T47D (cell line): ENCODE measurements around the gene CTBP1.

Experiments
- DNase-seq, 2 experiments: peaks; one replicate each; pipeline versions ENCODE4 v3.0.0 to v3.0.0-alpha.2; 2011 to 2012; ENCODE audit warnings: low read depth in 1 of 2, low spot score in 1 of 2
- JUND ChIP-seq: IDR thresholded peaks from 2 replicates; pipeline ENCODE4 v1.6.1; 2012; ENCODE audit warnings: low read depth
- in situ Hi-C: cut with HindIII; loops from 2 replicates; pipeline ENCODE4 v1.10.0; 2016; ENCODE audit warnings: low sequenced_read_pairs, low pct_unique_long_range_greater_than_20kb

The CTBP1 gene

DNA sequence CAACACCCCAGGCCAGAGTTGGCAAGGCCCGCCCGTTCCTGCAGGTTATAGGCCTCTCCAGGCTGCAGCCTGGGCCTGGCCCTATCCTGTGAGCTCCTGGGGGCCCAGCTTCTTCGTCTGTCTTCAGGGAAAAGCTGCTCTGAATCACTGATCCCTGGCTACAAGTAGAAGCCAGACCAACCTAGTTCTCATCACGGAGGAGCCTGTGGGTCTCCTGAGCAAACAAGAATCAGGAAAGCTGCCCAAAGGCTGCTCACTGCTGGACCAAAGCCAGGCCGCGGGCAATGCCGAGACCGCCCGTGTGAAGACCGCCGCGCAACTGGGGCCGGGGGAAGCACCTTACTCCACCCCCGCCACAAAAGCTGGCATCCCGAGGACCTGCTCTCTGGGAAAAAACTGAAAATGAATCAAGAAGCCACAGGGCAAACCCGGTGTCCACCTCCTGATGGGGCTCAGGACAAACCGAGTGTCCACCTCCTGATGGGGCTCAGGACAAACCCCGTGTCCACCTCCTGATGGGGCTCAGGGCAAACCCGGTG lies 12.8 kb downstream of the CTBP1 start:
- TF ChIP-seq JUND = no peak
- no peak for DNase-seq
- in situ Hi-C loops = no loop called here

DNA sequence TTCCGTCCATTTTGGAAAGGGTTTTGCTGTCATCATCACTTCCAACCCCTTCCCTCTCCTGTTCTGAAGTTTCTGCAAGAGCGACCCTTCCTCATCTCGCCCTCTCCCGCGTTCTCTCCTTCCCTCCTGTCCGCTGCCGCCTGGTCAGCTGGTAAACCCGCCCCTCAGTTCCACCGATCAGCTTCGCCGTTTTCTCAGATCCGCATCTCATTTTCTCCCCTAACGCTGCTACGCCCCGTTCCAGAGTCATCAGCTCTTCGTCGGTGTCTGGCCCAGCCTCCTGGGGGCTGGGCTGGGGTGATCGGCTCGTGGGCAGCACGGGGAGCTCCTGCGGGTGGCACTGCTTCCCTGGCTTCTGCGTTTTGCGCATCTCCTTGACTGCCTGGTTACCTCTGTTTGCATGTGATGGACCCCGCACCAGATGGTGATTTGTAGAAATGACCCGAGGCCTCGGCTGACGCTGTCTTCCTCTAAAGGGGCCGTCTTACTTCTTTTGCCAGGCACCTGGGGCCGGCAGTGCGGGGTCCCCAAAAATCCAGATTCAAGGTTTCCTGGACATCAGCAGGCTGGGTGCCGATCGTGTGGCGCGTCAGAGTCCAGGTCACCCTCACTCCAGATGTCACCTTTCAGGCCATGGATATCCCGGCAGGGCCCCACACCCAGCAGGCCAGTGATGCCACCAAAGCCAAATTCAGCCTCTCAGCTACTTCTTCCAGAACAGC lies 13.4 kb downstream of the CTBP1 start:
- no peak for DNase-seq
- no peak for TF ChIP-seq JUND
- in situ Hi-C loops = no loop called here

DNA sequence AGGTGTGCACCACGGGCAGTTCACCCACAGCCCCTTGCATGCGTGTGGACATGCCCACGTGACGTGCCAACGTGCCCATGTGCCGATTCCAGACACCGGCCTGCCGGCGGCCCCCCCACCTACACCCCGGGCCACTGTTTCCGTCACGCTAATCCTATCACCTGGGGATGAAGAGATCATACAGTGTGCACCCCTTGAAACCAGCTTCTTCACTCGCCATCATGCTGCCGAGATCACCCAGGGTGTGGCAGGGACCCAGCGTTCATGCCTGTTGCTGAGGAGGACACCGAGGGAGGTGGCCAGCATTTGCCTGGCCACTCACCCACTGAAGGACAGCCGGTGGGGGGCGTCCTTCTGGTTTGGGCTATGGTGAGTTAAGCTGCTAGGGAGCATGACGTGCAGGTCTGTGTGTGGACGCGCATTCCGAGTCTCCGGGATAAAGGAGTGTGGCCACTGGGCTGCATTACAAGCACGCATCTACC lies 14.1 kb downstream of the CTBP1 start:
- no peak for DNase-seq
- TF ChIP-seq JUND = no peak
- in situ Hi-C loops = no loop called here

DNA sequence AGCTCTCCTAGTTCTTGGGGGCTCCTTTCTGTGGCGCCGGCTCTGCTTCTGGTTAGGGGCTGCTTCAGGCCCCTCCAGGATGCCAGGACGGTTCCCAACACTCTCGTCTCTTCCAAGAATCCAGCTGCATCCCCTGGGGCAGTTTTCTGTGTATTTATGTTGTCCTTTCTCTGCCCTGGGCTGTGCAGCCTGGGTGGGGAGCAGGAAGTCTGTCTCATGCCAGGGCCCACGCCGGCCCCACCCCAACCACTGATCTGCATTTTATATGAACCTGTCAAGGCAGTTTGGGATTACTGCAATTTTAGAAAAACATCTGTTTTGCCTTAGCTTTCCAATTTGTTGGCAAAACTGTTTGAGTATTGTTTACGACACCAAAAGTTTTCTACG lies 14.6 kb downstream of the CTBP1 start:
- DNase-seq = no peak
- no peak for TF ChIP-seq JUND
- in situ Hi-C loops = no loop called here

DNA sequence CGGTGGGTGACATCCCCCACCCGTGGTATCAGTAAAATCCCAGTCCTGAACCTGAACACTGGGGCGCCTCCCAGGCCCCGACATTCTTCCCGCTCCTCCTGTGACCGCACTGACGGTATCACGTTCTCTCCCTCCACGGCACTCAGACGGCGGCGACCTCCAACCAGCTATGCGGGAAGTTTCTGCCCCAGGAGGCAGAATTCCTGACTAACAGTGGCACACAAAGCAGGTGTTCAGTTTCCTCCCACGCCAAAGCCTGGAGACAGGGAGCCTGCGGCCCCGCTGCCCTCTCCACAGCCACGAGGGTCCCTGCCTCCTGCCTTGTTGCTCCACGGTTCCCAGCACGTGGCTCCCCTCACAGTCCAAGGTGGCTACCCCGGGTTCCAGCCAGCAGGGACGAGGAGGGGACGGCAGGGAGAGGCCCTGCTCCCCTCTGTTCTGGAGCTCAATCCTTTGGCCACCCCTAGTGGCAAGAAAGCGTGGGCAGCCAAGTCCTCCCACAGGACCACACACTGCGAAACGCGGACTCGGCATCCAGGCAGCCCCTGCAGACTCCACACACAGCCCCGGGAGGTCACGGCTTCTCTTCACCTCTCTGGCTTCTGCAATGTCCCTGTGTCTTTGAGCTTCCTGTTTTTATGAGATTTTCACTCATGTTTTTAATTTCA lies 15.2 kb downstream of the CTBP1 start:
- in situ Hi-C loops = no loop called here
- TF ChIP-seq JUND = no peak
- no peak for DNase-seq

DNA sequence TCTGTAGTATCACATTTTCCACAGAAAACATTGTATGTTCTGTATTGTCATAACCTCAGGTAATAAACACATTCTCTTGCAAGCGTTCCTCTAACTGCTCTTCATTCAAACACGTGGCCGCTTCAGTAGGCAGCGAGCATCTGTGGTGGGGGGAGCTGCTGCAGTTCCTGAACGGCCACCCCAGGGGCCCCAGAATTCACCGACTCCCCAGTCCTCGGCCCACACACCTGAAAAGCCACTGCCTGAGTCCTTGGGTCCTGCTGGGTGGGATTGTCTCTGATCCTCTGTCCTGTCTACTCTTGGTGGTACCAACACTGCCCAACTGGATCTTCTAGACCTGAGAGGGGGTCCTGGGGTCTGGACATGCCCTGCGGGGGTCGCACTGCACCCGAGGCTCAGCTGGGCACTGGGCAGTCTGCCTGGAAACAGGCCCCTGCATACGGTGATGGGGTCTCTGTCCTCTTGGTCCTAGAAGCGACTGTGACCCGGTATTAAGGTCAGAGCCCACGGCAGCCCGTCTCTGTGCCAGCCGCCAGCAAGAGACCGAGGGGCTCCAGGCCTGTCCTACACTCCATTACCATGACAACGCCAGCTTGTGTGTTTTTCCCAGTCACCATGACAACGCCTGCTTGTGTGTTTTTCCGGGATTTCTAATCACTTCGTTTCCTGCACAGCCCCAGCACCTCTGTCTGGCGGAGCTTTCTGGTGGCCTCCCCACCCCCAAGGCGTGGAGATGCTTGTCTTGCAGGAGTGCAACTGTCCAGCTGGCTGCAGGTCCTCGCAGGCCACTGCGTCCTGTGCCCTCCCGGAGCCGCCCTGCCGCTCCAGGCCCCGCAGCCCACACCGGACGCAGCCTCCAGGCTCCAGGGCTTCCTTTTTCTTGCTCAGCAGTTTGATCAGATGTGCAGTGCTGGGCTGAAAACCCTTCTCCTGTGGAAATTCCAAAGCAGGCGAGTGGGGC lies 16.0 kb downstream of the CTBP1 start:
- in situ Hi-C loops = no loop called here
- no peak for DNase-seq
- TF ChIP-seq JUND = no peak

DNA sequence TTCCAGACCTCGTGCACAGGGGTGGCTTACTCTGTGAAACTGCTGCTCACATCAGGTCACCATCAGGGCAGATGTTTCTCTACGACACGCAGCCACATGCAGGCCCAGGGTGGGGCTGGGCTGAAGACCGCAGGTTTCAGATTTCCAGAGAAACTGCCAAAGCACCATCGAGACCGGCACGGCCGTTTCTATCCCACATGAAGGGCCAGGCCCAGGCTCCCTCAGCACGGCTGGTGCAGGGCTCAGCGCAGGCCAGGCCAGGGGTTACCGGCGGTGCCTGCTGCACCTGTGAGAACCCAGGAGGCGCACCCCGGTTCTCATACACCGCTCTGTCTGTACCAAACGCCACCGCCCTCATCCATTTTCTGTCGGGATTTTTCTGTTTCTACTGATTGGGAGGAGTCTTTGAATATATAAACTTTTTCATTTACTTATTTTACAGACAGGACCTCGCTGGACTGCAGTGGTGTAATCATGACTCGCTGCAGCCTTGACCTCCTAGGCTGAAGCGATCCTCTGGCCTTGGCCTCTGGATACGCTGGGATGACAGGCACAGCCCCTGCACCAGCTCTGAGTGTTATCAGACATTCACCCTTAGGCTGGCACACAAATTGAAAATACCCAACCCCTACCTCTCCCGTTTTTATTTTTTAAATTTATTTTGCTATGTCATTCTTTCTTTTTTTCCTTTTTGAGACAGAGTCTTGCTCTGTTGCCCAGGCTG lies 17.1 kb downstream of the CTBP1 start:
- in situ Hi-C loops = no loop called here
- no peak for TF ChIP-seq JUND
- DNase-seq = no peak

DNA sequence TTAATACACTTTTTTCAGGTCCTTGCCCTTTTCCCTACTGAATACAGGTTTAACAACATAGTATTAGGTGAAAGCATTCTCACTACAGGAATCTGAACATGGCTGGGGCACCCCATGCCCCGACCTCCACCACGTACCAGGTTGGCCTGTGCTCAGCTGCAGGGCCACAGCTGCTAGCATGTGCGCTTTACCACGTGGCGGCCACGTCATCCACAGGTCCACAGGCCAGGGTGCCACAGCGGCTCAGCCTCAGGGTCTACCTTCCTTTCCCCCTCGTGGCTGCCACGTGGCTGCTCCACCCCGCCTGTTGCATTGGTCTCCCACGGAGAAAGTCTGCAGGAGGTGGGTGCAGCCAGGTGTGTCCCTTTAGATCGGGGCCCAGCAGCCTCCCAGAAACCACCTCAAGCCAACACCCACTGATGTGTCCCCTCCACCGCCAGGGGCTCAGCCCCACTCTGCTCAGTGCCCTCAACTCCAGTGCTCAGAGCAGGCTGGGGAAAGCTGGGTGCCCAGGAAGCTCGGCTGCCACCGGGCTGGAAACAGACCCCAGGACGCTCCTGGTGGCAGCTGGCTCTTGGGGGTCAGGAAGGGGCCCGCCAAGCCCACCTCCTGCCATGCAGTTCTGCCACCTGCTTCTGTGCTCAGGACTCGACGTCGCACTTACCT lies 17.8 kb downstream of the CTBP1 start:
- TF ChIP-seq JUND = no peak
- in situ Hi-C loops = no loop called here
- DNase-seq = no peak

DNA sequence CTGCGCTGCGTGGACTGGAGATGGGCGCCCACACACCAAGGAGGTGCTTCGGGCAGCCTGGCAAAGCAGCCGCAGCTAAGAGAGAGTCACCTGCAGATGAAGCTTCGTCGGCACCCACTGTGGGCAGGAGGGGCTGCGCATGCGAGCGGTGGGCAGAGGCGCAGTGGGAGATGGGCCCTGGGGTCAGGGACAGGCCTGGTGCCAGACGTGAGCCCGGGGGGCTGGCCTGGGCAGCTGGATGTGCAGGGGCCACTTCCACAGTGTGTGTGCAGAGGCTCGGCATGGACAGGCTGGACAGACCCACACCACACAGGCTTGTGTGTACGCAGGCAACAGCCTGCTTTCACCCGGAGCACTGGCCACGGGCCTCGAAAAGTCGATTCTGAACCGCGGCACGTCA lies 18.6 kb downstream of the CTBP1 start:
- in situ Hi-C loops = no loop called here
- no peak for TF ChIP-seq JUND
- DNase-seq = no peak

DNA sequence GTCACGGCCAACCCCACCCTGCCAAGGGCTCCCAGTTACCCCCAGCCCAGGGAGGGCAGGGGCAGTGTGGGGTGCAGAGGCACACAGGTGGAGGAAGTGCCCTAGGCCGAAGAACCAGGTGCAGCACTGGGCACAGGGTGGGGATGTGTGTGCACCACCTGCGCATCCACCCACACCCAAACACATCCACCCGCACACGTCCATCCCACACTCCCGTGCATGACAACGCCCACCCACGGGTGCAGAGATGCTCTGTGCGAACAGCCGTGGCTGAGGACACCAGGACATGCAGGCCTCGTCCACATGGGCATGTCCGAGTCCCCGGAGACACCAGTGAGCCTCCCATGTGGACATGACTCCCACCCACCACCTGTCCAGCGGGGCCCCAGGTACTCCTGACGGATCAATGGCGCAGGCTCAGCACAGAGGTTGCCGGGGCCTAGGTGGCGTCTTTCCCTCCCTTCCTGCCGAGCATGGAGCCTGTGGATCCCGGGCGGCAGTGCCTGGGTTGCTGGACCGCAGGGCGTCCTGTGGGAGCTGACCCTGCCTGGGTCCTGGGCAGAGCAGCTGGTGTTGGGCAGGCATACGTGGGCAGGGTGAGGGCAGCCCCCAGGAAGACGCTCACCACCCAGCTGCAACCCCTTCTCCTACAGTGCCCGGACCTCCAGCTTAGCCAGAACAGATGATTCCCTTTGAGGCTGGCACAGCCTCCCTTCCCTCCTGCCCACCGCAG lies 19.6 kb downstream of the CTBP1 start:
- DNase-seq = no peak
- TF ChIP-seq JUND = no peak
- in situ Hi-C loops = no loop called here

DNA sequence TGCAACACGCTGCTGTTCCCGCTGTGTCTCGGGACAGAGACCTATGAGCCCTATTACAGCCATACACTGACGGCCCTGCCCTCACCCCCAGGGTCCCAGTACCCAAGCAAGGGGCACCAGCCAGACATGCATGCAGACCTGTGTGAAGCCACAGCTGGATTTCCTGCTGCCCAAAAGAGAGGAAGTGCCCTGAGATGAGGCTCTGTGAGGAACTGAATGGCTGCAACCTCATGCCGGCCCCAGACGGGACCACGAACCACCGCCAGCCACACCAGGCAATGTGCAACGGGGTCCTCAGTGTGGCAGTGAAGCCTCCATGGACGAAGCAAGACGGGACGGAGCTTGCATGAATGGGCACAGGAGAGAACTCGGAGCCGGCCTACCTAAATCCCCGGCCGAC lies 21.1 kb downstream of the CTBP1 start:
- no peak for TF ChIP-seq JUND
- in situ Hi-C loops = no loop called here
- no peak for DNase-seq
